ENCODE measurements around the gene CRBN.
A peak's percentile ranks its signal among the peaks of the same experiment; 100 is the strongest.

The CRBN gene

GRCh38 chr3:3127432-3128010 is 52.0 kb downstream of the CRBN start:
- DNase-seq: no peak
- no peak for TF ChIP-seq CTCF (IDR thresholded peaks at IDR 0.05)

GRCh38 chr3:3126477-3127431 is 52.7 kb downstream of the CRBN start, which contains the start of gene TRNT1:
TSS of gene TRNT1 (plus strand) at chr3:3126940. CDS start at chr3:3129041, 2,101 bp downstream.
- Mint-ChIP-seq H3K9me3 (peaks cover 8% of the 10 kb centered on the region), H3K27ac (peak within 1 kb of the TSS; percentile 97), H3K36me3 (ENCODE audit: low read depth) (peaks cover 31% of the 10 kb centered on the region), H3K4me3 (peak within 1 kb of the TSS; percentile 96), H3K27me3 (ENCODE audit: low read depth, poor library complexity) (no peaks in the 10 kb centered on the region), H3K4me1 (peaks cover 31% of the 10 kb centered on the region)
- no peak for TF ChIP-seq CTCF (IDR thresholded peaks at IDR 0.05)
- DNase-seq: peak; percentile 97

More at GRCh38 chr3:3127432-3128010, 52.0 kb downstream of the CRBN start:
- H3K4me1 Mint-ChIP-seq: peaks cover 31% of the 10 kb centered on the region
- H3K9me3 Mint-ChIP-seq: peaks cover 8% of the 10 kb centered on the region
- H3K4me3 Mint-ChIP-seq: peak overlapping the region; percentile 96
- H3K27ac Mint-ChIP-seq: peak overlapping the region; percentile 97
- peaks cover 31% of the 10 kb centered on the region for H3K36me3 Mint-ChIP-seq (ENCODE audit: low read depth)
- H3K27me3 Mint-ChIP-seq (ENCODE audit: low read depth, poor library complexity): no peaks in the 10 kb centered on the region

GRCh38 chr3:3125977-3126376 is 53.5 kb downstream of the CRBN start:
- Mint-ChIP-seq H3K4me1 (peaks cover 31% of the 10 kb centered on the region), H3K27me3 (ENCODE audit: low read depth, poor library complexity) (peaks cover 4% of the 10 kb centered on the region), H3K27ac (peak overlapping the region; percentile 96), H3K36me3 (ENCODE audit: low read depth) (peaks cover 26% of the 10 kb centered on the region), H3K9me3 (peaks cover 4% of the 10 kb centered on the region), H3K4me3 (peak overlapping the region; percentile 96)
- TF ChIP-seq CTCF (IDR thresholded peaks at IDR 0.05): no peak
- no peak for DNase-seq

- no peak for TF ChIP-seq CTCF (IDR thresholded peaks at IDR 0.05)
- peaks cover 11% of the 10 kb centered on the region for H3K27me3 Mint-ChIP-seq (ENCODE audit: low read depth, poor library complexity)
- no peak overlapping the region for H3K27ac Mint-ChIP-seq
- no peak for DNase-seq
- H3K4me3 Mint-ChIP-seq: no peak overlapping the region
- no peaks in the 10 kb centered on the region for H3K36me3 Mint-ChIP-seq (ENCODE audit: low read depth)
- peaks cover 3% of the 10 kb centered on the region for H3K9me3 Mint-ChIP-seq
- no peaks in the 10 kb centered on the region for H3K4me1 Mint-ChIP-seq
Observed at GRCh38 chr3:3119393-3119851, 60.1 kb downstream of the CRBN start.

GRCh38 chr3:3117651-3118050 is 61.8 kb downstream of the CRBN start:
- Mint-ChIP-seq H3K4me3 (no peak overlapping the region), H3K9me3 (peaks cover 3% of the 10 kb centered on the region), H3K27ac (no peak overlapping the region), H3K4me1 (no peaks in the 10 kb centered on the region), H3K36me3 (ENCODE audit: low read depth) (no peaks in the 10 kb centered on the region), H3K27me3 (ENCODE audit: low read depth, poor library complexity) (peaks cover 11% of the 10 kb centered on the region)
- TF ChIP-seq CTCF (IDR thresholded peaks at IDR 0.05): no peak
- DNase-seq: no peak

Measured in nephron progenitor cell (in vitro differentiated cells).